Osteocyte (in vitro differentiated cells): ENCODE measurements around the gene UROC1. TPM values are rescaled to one million over a fixed set of nuclear protein-coding genes. Genes with fewer than 3 reads are reported as not detected.

Source experiments
- DNase-seq: peaks from one replicate; pipeline ENCODE4 v3.0.0; 2021; ENCODE audit warnings: mixed read lengths; ENCODE audit not compliant: unreplicated experiment; ENCODE audit errors: extremely low spot score
- H3K27ac Mint-ChIP-seq: one replicate; pipeline ENCODE4 v1.8.0; 2021; ENCODE audit warnings: mild to moderate bottlenecking, mixed read lengths; ENCODE audit not compliant: unreplicated experiment
- H3K27me3 Mint-ChIP-seq: one replicate; pipeline ENCODE4 v1.8.0; 2021; ENCODE audit warnings: mixed read lengths; ENCODE audit not compliant: unreplicated experiment
- H3K36me3 Mint-ChIP-seq: one replicate; pipeline ENCODE4 v1.8.0; 2021; ENCODE audit warnings: mixed read lengths; ENCODE audit not compliant: unreplicated experiment
- H3K4me1 Mint-ChIP-seq: one replicate; pipeline ENCODE4 v1.8.0; 2021; ENCODE audit warnings: mixed read lengths; ENCODE audit not compliant: unreplicated experiment
- H3K4me3 Mint-ChIP-seq: one replicate; pipeline ENCODE4 v1.8.0; 2021; ENCODE audit warnings: mild to moderate bottlenecking, moderate library complexity, mixed read lengths; ENCODE audit not compliant: unreplicated experiment
- H3K9me3 Mint-ChIP-seq: one replicate; pipeline ENCODE4 v1.8.0; 2021; ENCODE audit warnings: mixed read lengths; ENCODE audit not compliant: unreplicated experiment
- CTCF ChIP-seq: fragments of 200-600 bp; sonication (generic); IDR thresholded peaks from 2 replicates; pipeline ENCODE4 v1.5.0; 2021; ENCODE audit warnings: antibody characterized with exemption, mild to moderate bottlenecking, moderate library complexity
- total RNA-seq: library from RNA; stranded (reverse); gene quantifications from 2 replicates; pipeline ENCODE4 v1.2.1, GENCODE V29; 2021

Gene UROC1
- total RNA-seq, 1 donor from 2014 or later, result not detected

- Mint-ChIP-seq H3K27ac (no peak overlapping the region), H3K4me3 (no peak overlapping the region), H3K36me3 (no peaks in the 10 kb centered on the region), H3K9me3 (no peaks in the 10 kb centered on the region), H3K4me1 (peaks cover 19% of the 10 kb centered on the region), H3K27me3 (peaks cover 2% of the 10 kb centered on the region)
- DNase-seq, result no peak
- no peak for TF ChIP-seq CTCF
Observed at GRCh38 chr3:126485176-126485897, 32.2 kb downstream of the UROC1 start.

GRCh38 chr3:126484662-126485061 is 32.9 kb downstream of the UROC1 start:
- H3K4me3 Mint-ChIP-seq, result no peak overlapping the region
- no peaks in the 10 kb centered on the region for H3K9me3 Mint-ChIP-seq
- DNase-seq, result no peak
- H3K36me3 Mint-ChIP-seq, result no peaks in the 10 kb centered on the region
- H3K27ac Mint-ChIP-seq, result no peak overlapping the region
- TF ChIP-seq CTCF, result no peak
- H3K27me3 Mint-ChIP-seq, result peaks cover 2% of the 10 kb centered on the region
- H3K4me1 Mint-ChIP-seq, result peaks cover 19% of the 10 kb centered on the region

GRCh38 chr3:126484148-126484547 is 33.4 kb downstream of the UROC1 start:
- Mint-ChIP-seq H3K9me3 (no peaks in the 10 kb centered on the region), H3K36me3 (no peaks in the 10 kb centered on the region), H3K4me3 (no peak overlapping the region), H3K27me3 (no peaks in the 10 kb centered on the region), H3K4me1 (peaks cover 19% of the 10 kb centered on the region), H3K27ac (no peak overlapping the region)
- DNase-seq, result no peak
- TF ChIP-seq CTCF, result no peak

GRCh38 chr3:126483321-126483761 is 34.2 kb downstream of the UROC1 start:
- no peaks in the 10 kb centered on the region for H3K27me3 Mint-ChIP-seq
- DNase-seq, result no peak
- H3K9me3 Mint-ChIP-seq, result no peaks in the 10 kb centered on the region
- no peak overlapping the region for H3K4me3 Mint-ChIP-seq
- no peak overlapping the region for H3K27ac Mint-ChIP-seq
- no peaks in the 10 kb centered on the region for H3K36me3 Mint-ChIP-seq
- TF ChIP-seq CTCF, result no peak
- H3K4me1 Mint-ChIP-seq, result peaks cover 19% of the 10 kb centered on the region

GRCh38 chr3:126482503-126483255 is 34.9 kb downstream of the UROC1 start:
- no peak for DNase-seq
- no peak for TF ChIP-seq CTCF
- Mint-ChIP-seq H3K9me3 (no peaks in the 10 kb centered on the region), H3K27me3 (no peaks in the 10 kb centered on the region), H3K4me1 (peaks cover 19% of the 10 kb centered on the region), H3K4me3 (no peak overlapping the region), H3K36me3 (no peaks in the 10 kb centered on the region), H3K27ac (no peak overlapping the region)
